ENCODE data around the gene ANGPTL2. TPM values are rescaled to one million over a fixed set of nuclear protein-coding genes. Genes with fewer than 3 reads are reported as not detected.
A peak's percentile ranks its signal among the peaks of the same experiment; 100 is the strongest.

The ANGPTL2 gene
- total and polyA plus RNA-seq, 3 experiments from 2014 or later: not detected

- DNase-seq: no peak
- peaks cover 0 to 7% (median 2%) of the 10 kb centered on the region in 3 donors for H3K4me1 Mint-ChIP-seq
- no peak overlapping the region for H3K27ac ChIP-seq (ENCODE audit: low read depth, low read length)
- H3K27me3 Mint-ChIP-seq: no peaks in the 10 kb centered on the region
- H3K4me3 ChIP-seq (ENCODE audit: low read length): no peak overlapping the region
- H3K27ac Mint-ChIP-seq: no peak overlapping the region
- peaks cover 0 to under 1% (median 0%) of the 10 kb centered on the region in 3 donors for H3K36me3 Mint-ChIP-seq
- H3K4me3 Mint-ChIP-seq: no peak overlapping the region
- H3K27me3 ChIP-seq (ENCODE audit: insufficient read depth, low read length, poor library complexity, severe bottlenecking): no peaks in the 10 kb centered on the region
- ChIA-PET CTCF (no interaction called here), POLR2A (no interaction called here)
- H3K9me3 Mint-ChIP-seq: no peaks in the 10 kb centered on the region
- no peaks in the 10 kb centered on the region for H3K4me1 ChIP-seq (ENCODE audit: insufficient read depth, low read length)
- H3K9me3 ChIP-seq (ENCODE audit: low read length): no peaks in the 10 kb centered on the region
- no peaks in the 10 kb centered on the region for H3K36me3 ChIP-seq (ENCODE audit: insufficient read depth, low read length)
Measured at GRCh38 chr9:127096208-127096607, 26.2 kb downstream of the ANGPTL2 start.

GRCh38 chr9:127095411-127095810 lies 27.0 kb downstream of the ANGPTL2 start:
- ChIA-PET POLR2A (no interaction called here), CTCF (no interaction called here)
- H3K27ac Mint-ChIP-seq: no peak overlapping the region
- Histone ChIP-seq H3K27me3 (ENCODE audit: insufficient read depth, low read length, poor library complexity, severe bottlenecking) (no peaks in the 10 kb centered on the region), H3K4me1 (ENCODE audit: insufficient read depth, low read length) (no peaks in the 10 kb centered on the region), H3K9me3 (ENCODE audit: low read length) (no peaks in the 10 kb centered on the region), H3K27ac (ENCODE audit: low read depth, low read length) (no peak overlapping the region), H3K36me3 (ENCODE audit: insufficient read depth, low read length) (no peaks in the 10 kb centered on the region), H3K4me3 (ENCODE audit: low read length) (no peak overlapping the region)
- no peaks in the 10 kb centered on the region for H3K27me3 Mint-ChIP-seq
- H3K4me3 Mint-ChIP-seq: no peak overlapping the region
- no peak for DNase-seq
- no peaks in the 10 kb centered on the region for H3K9me3 Mint-ChIP-seq
- peaks cover 0 to 5% (median 0%) of the 10 kb centered on the region in 3 donors for H3K36me3 Mint-ChIP-seq
- peaks cover 0 to 7% (median 2%) of the 10 kb centered on the region in 3 donors for H3K4me1 Mint-ChIP-seq

GRCh38 chr9:127093319-127094020 lies 29.0 kb downstream of the ANGPTL2 start:
- Mint-ChIP-seq H3K27ac (peak overlapping the region in 1 of 8 donors; percentile 75), H3K9me3 (no peaks in the 10 kb centered on the region), H3K4me3 (no peak overlapping the region), H3K27me3 (no peaks in the 10 kb centered on the region), H3K4me1 (peaks cover 0 to 7% (median 2%) of the 10 kb centered on the region in 3 donors), H3K36me3 (peaks cover 0 to 5% (median 0%) of the 10 kb centered on the region in 3 donors)
- ChIA-PET CTCF (no interaction called here), POLR2A (no interaction called here)
- H3K4me1 ChIP-seq (ENCODE audit: insufficient read depth, low read length): no peaks in the 10 kb centered on the region
- no peaks in the 10 kb centered on the region for H3K27me3 ChIP-seq (ENCODE audit: insufficient read depth, low read length, poor library complexity, severe bottlenecking)
- H3K27ac ChIP-seq (ENCODE audit: low read depth, low read length): no peak overlapping the region
- H3K4me3 ChIP-seq (ENCODE audit: low read length): no peak overlapping the region
- no peaks in the 10 kb centered on the region for H3K36me3 ChIP-seq (ENCODE audit: insufficient read depth, low read length)
- no peak for DNase-seq
- no peaks in the 10 kb centered on the region for H3K9me3 ChIP-seq (ENCODE audit: low read length)

- POLR2A ChIA-PET: no interaction called here
- Mint-ChIP-seq H3K27me3 (no peaks in the 10 kb centered on the region), H3K4me3 (peak overlapping the region in 1 of 7 donors; percentile 10), H3K4me1 (peaks cover 0 to 7% (median 2%) of the 10 kb centered on the region in 3 donors), H3K36me3 (peaks cover 0 to 5% (median 0%) of the 10 kb centered on the region in 3 donors), H3K27ac (peak overlapping the region in 2 of 8 donors; percentile 43 to 56), H3K9me3 (no peaks in the 10 kb centered on the region)
- no peaks in the 10 kb centered on the region for H3K4me1 ChIP-seq (ENCODE audit: insufficient read depth, low read length)
- no peak overlapping the region for H3K27ac ChIP-seq (ENCODE audit: low read depth, low read length)
- no peak for DNase-seq
- CTCF ChIA-PET: no interaction called here
- no peaks in the 10 kb centered on the region for H3K36me3 ChIP-seq (ENCODE audit: insufficient read depth, low read length)
- no peak overlapping the region for H3K4me3 ChIP-seq (ENCODE audit: low read length)
- H3K27me3 ChIP-seq (ENCODE audit: insufficient read depth, low read length, poor library complexity, severe bottlenecking): no peaks in the 10 kb centered on the region
- H3K9me3 ChIP-seq (ENCODE audit: low read length): no peaks in the 10 kb centered on the region
Measured at GRCh38 chr9:127092041-127092608, 30.3 kb downstream of the ANGPTL2 start.

GRCh38 chr9:127091526-127091925 lies 30.9 kb downstream of the ANGPTL2 start:
- H3K27ac Mint-ChIP-seq: no peak overlapping the region

GRCh38 chr9:127090341-127090985 lies 32.0 kb downstream of the ANGPTL2 start:
- Histone ChIP-seq H3K27me3 (ENCODE audit: insufficient read depth, low read length, poor library complexity, severe bottlenecking) (no peaks in the 10 kb centered on the region), H3K9me3 (ENCODE audit: low read length) (no peaks in the 10 kb centered on the region), H3K4me3 (ENCODE audit: low read length) (no peak overlapping the region), H3K36me3 (ENCODE audit: insufficient read depth, low read length) (no peaks in the 10 kb centered on the region), H3K4me1 (ENCODE audit: insufficient read depth, low read length) (no peaks in the 10 kb centered on the region), H3K27ac (ENCODE audit: low read depth, low read length) (no peak overlapping the region)
- Mint-ChIP-seq H3K27ac (peak overlapping the region in 1 of 8 donors; percentile 26), H3K36me3 (peaks cover 0 to 7% (median 0%) of the 10 kb centered on the region in 3 donors), H3K27me3 (no peaks in the 10 kb centered on the region), H3K9me3 (no peaks in the 10 kb centered on the region), H3K4me1 (peaks cover 0 to 7% (median 2%) of the 10 kb centered on the region in 3 donors), H3K4me3 (no peak overlapping the region)
- CTCF ChIA-PET: no interaction called here
- DNase-seq: no peak
- POLR2A ChIA-PET: no interaction called here

More at GRCh38 chr9:127091526-127091925, 30.9 kb downstream of the ANGPTL2 start:
- no peak for DNase-seq
- no peaks in the 10 kb centered on the region for H3K9me3 Mint-ChIP-seq
- CTCF ChIA-PET: no interaction called here
- H3K4me1 ChIP-seq (ENCODE audit: insufficient read depth, low read length): no peaks in the 10 kb centered on the region
- H3K27ac ChIP-seq (ENCODE audit: low read depth, low read length): no peak overlapping the region
- peaks cover 0 to 7% (median 2%) of the 10 kb centered on the region in 3 donors for H3K4me1 Mint-ChIP-seq
- no peak overlapping the region for H3K4me3 Mint-ChIP-seq
- no peaks in the 10 kb centered on the region for H3K27me3 Mint-ChIP-seq
- no peak overlapping the region for H3K4me3 ChIP-seq (ENCODE audit: low read length)
- POLR2A ChIA-PET: no interaction called here
- H3K36me3 Mint-ChIP-seq: peaks cover 0 to 6% (median 0%) of the 10 kb centered on the region in 3 donors
- no peaks in the 10 kb centered on the region for H3K36me3 ChIP-seq (ENCODE audit: insufficient read depth, low read length)
- H3K9me3 ChIP-seq (ENCODE audit: low read length): no peaks in the 10 kb centered on the region
- H3K27me3 ChIP-seq (ENCODE audit: insufficient read depth, low read length, poor library complexity, severe bottlenecking): no peaks in the 10 kb centered on the region

- peaks cover 5% of the 10 kb centered on the region for H3K4me1 ChIP-seq (ENCODE audit: insufficient read depth, low read length)
- Mint-ChIP-seq H3K36me3 (peaks cover 0 to 7% (median 0%) of the 10 kb centered on the region in 3 donors), H3K4me1 (peaks cover 0 to 11% (median 2%) of the 10 kb centered on the region in 3 donors), H3K4me3 (no peak overlapping the region), H3K27me3 (no peaks in the 10 kb centered on the region), H3K27ac (no peak overlapping the region), H3K9me3 (no peaks in the 10 kb centered on the region)
- no peaks in the 10 kb centered on the region for H3K36me3 ChIP-seq (ENCODE audit: insufficient read depth, low read length)
- DNase-seq: no peak
- no peak overlapping the region for H3K4me3 ChIP-seq (ENCODE audit: low read length)
- ChIA-PET CTCF (no interaction called here), POLR2A (no interaction called here)
- no peaks in the 10 kb centered on the region for H3K27me3 ChIP-seq (ENCODE audit: insufficient read depth, low read length, poor library complexity, severe bottlenecking)
- no peaks in the 10 kb centered on the region for H3K9me3 ChIP-seq (ENCODE audit: low read length)
- H3K27ac ChIP-seq (ENCODE audit: low read depth, low read length): no peak overlapping the region
Measured at GRCh38 chr9:127089631-127090081, 32.8 kb downstream of the ANGPTL2 start.
